ENCODE results near the gene SEC16A.

SEC16A gene

DNA sequence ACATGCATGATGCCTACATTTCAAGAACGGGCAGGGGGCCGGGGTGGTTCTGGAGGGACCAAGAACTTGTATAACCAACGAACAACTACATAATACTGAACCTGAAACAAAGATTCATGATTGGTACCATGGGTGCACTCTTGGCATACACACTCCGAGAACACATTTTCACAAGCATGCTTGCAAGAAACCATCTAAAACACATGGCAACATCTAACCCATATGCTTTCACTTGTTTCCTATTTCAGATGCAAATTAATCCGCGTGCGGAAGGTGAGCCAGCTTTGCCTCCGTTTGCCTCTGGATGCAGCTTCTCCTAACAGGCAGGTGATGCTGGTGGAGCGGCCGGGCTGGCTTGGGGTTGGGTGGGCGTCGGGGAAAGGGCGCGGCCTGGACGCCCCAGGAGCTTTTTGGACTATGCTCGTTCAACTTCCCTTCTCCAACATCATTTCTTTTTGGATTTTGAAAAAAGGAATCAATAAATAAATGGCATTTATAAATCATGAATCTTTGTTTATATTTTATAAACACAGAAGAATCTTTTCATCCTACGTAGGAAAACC is 12.5 kb upstream of the SEC16A start:
- ATAC-seq (ENCODE audit: low read depth) (no peak), DNase-seq (ENCODE audit: low spot score) (no peak)
- H3K36me3 ChIP-seq (ENCODE audit: low read depth): peaks cover 38% of the 10 kb centered on the region

DNA sequence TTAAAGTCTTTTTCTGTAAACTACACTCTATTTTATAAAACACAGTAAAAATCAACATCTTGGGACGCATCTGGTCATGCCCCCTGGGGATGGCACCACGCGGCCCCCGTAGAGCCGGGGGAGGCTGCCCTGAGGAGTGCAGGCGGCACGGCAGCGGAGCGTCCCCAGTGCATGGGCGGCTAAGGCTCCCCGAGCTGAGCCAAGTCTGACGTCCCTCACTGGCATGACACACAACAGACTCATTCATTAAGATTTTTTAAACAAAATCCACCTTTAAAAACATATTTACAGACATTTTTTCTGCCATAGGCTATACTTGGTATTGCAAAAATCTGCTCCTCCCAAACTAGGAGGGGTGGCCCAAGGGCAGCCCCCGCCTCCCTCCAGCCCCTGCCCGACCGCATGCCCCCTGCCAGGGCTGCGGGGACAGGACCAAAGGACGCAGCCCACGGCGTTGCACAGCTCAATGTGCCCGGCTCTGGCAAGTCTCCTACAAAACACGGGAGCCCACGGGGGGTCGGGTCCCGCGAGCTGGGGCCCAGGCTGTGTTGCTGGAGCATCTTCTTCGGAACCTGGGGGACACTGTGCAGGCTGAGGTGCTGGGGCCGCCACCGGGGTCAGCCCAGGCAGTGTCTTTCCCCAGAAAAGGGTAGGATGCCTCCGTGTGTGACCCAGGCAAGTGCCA is 11.8 kb upstream of the SEC16A start:
- DNase-seq (ENCODE audit: low spot score) (no peak), ATAC-seq (ENCODE audit: low read depth) (no peak)
- Histone ChIP-seq H3K27ac (ENCODE audit: poor library complexity, severe bottlenecking) (no peak overlapping the region), H3K36me3 (ENCODE audit: low read depth) (peaks cover 32% of the 10 kb centered on the region), H3K9me3 (ENCODE audit: severe bottlenecking) (no peaks in the 10 kb centered on the region), H3K4me1 (ENCODE audit: insufficient read depth, poor library complexity, severe bottlenecking) (no peaks in the 10 kb centered on the region), H3K27me3 (ENCODE audit: insufficient read depth, poor library complexity, severe bottlenecking) (no peaks in the 10 kb centered on the region), H3K4me3 (ENCODE audit: severe bottlenecking) (no peak overlapping the region)
- TF ChIP-seq, protein P1, sequence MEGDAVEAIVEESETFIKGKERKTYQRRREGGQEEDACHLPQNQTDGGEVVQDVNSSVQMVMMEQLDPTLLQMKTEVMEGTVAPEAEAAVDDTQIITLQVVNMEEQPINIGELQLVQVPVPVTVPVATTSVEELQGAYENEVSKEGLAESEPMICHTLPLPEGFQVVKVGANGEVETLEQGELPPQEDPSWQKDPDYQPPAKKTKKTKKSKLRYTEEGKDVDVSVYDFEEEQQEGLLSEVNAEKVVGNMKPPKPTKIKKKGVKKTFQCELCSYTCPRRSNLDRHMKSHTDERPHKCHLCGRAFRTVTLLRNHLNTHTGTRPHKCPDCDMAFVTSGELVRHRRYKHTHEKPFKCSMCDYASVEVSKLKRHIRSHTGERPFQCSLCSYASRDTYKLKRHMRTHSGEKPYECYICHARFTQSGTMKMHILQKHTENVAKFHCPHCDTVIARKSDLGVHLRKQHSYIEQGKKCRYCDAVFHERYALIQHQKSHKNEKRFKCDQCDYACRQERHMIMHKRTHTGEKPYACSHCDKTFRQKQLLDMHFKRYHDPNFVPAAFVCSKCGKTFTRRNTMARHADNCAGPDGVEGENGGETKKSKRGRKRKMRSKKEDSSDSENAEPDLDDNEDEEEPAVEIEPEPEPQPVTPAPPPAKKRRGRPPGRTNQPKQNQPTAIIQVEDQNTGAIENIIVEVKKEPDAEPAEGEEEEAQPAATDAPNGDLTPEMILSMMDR (IDR thresholded peaks at IDR 0.05; ENCODE audit: poor library complexity, severe bottlenecking): no peak

More for the DNA sequence above, 12.5 kb upstream of the SEC16A start:
- Histone ChIP-seq H3K4me3 (ENCODE audit: severe bottlenecking) (no peak overlapping the region), H3K27ac (ENCODE audit: poor library complexity, severe bottlenecking) (no peak overlapping the region), H3K4me1 (ENCODE audit: insufficient read depth, poor library complexity, severe bottlenecking) (no peaks in the 10 kb centered on the region), H3K9me3 (ENCODE audit: severe bottlenecking) (no peaks in the 10 kb centered on the region), H3K27me3 (ENCODE audit: insufficient read depth, poor library complexity, severe bottlenecking) (no peaks in the 10 kb centered on the region)
- TF ChIP-seq, protein P1 (IDR thresholded peaks at IDR 0.05; ENCODE audit: poor library complexity, severe bottlenecking): no peak

DNA sequence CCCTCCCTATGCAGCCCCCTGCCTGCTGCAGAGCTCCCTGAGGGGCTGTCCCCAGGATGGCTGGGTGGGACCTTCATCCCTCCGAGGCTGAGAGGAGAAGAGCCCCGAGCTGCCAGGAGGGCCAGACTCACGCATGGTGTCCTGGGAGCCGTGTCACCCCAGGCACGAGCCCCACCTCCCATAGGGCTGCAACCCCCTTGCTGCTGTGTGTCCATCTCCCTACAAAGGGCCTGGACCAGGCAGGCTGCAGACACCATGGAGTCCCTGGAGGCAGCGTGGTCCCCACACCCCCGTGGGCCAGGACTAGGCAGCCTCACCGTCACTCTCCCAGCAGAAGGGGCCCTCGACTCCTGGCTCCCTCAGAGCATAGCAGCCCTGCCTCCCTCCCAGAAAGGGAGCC is 11.2 kb upstream of the SEC16A start:
- peaks cover 25% of the 10 kb centered on the region for H3K36me3 ChIP-seq (ENCODE audit: low read depth)
- ATAC-seq (ENCODE audit: low read depth): peak; percentile 13; the same call in 1 of the 3 replicates

DNA sequence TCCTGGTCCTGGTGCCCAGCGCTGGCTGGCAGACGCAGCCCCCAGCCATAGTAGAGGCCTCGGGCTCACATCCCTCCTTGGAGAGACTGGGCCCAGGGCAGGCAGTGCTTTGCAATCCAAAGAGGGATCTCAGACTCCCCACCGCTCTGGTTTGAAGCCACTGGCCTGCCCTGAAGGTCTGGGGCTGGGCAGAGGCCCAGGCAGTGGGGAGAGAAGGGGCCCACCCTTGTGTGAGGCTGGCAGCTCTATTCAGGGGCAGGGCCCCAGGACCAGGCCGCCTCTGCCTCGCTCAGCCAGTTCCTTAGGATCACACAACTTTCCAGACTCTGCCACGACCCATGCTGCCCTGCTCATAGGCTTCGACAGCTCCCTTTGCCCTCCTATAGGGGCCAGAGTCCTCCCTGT is 10.7 kb upstream of the SEC16A start:
- H3K4me1 ChIP-seq (ENCODE audit: insufficient read depth, poor library complexity, severe bottlenecking): no peaks in the 10 kb centered on the region
- DNase-seq (ENCODE audit: low spot score) (no peak), ATAC-seq (ENCODE audit: low read depth) (peak; percentile 32; the same call in 2 of the 3 replicates)
- no peaks in the 10 kb centered on the region for H3K9me3 ChIP-seq (ENCODE audit: severe bottlenecking)
- TF ChIP-seq, protein P1 (IDR thresholded peaks at IDR 0.05; ENCODE audit: poor library complexity, severe bottlenecking): no peak
- no peak overlapping the region for H3K27ac ChIP-seq (ENCODE audit: poor library complexity, severe bottlenecking)
- H3K27me3 ChIP-seq (ENCODE audit: insufficient read depth, poor library complexity, severe bottlenecking): no peaks in the 10 kb centered on the region
- peaks cover 21% of the 10 kb centered on the region for H3K36me3 ChIP-seq (ENCODE audit: low read depth)
- no peak overlapping the region for H3K4me3 ChIP-seq (ENCODE audit: severe bottlenecking)

More for the DNA sequence above, 11.2 kb upstream of the SEC16A start:
- Histone ChIP-seq H3K4me3 (ENCODE audit: severe bottlenecking) (no peak overlapping the region), H3K9me3 (ENCODE audit: severe bottlenecking) (no peaks in the 10 kb centered on the region), H3K27ac (ENCODE audit: poor library complexity, severe bottlenecking) (no peak overlapping the region), H3K4me1 (ENCODE audit: insufficient read depth, poor library complexity, severe bottlenecking) (no peaks in the 10 kb centered on the region), H3K27me3 (ENCODE audit: insufficient read depth, poor library complexity, severe bottlenecking) (no peaks in the 10 kb centered on the region)
- no peak for DNase-seq (ENCODE audit: low spot score)
- TF ChIP-seq, protein P1 (IDR thresholded peaks at IDR 0.05; ENCODE audit: poor library complexity, severe bottlenecking): no peak

All from RWPE2 (cell line).